Stimulated activated CD4-positive, alpha-beta T cell treated with anti-CD3 and anti-CD28 coated beads, TNF-alpha, amount 100 ng/mL, for 4 hours (primary cell): ENCODE results near the gene RFXAP.

Source experiments
- DNase-seq, 3 experiments: peaks; one replicate each; pipeline ENCODE4 v3.0.0-alpha.2; 2020; ENCODE audit warnings: low read depth in 3 of 3

Gene RFXAP

GRCh38 chr13:36817996-36818803 lies 822 bp upstream of the RFXAP start:
- DNase-seq: no peak

- no peak for DNase-seq
Observed at GRCh38 chr13:36819739-36820090, 693 bp downstream of the RFXAP start.

- no peak for DNase-seq
Observed at GRCh38 chr13:36820222-36820621, 1.2 kb downstream of the RFXAP start.

- DNase-seq: no peak
Observed at GRCh38 chr13:36822785-36823184, 3.8 kb downstream of the RFXAP start.

- no peak for DNase-seq
Observed at GRCh38 chr13:36829753-36830152, 10.7 kb downstream of the RFXAP start.

GRCh38 chr13:36831291-36831690 lies 12.3 kb downstream of the RFXAP start:
- DNase-seq: no peak

GRCh38 chr13:36834299-36834698 lies 15.3 kb downstream of the RFXAP start:
- no peak for DNase-seq

- DNase-seq: no peak
Observed at GRCh38 chr13:36837354-36838092, 18.5 kb downstream of the RFXAP start.

GRCh38 chr13:36839281-36839680 lies 20.3 kb downstream of the RFXAP start:
- DNase-seq: no peak

- no peak for DNase-seq
Observed at GRCh38 chr13:36839981-36840380, 21.0 kb downstream of the RFXAP start.

- DNase-seq: no peak
Observed at GRCh38 chr13:36840718-36841250, 21.8 kb downstream of the RFXAP start.

GRCh38 chr13:36841391-36841790 lies 22.4 kb downstream of the RFXAP start:
- no peak for DNase-seq

- no peak for DNase-seq
Observed at GRCh38 chr13:36847606-36848005, 28.6 kb downstream of the RFXAP start.

- no peak for DNase-seq
Observed at GRCh38 chr13:36848199-36848982, 29.4 kb downstream of the RFXAP start.

- no peak for DNase-seq
Observed at GRCh38 chr13:36850790-36851438, 31.9 kb downstream of the RFXAP start.

GRCh38 chr13:36857253-36857652 lies 38.2 kb downstream of the RFXAP start:
- no peak for DNase-seq

GRCh38 chr13:36858290-36858689 lies 39.3 kb downstream of the RFXAP start:
- DNase-seq: no peak

GRCh38 chr13:36859259-36859658 lies 40.2 kb downstream of the RFXAP start:
- no peak for DNase-seq

- no peak for DNase-seq
Observed at GRCh38 chr13:36862002-36862685, 43.1 kb downstream of the RFXAP start.

GRCh38 chr13:36862722-36863121 lies 43.7 kb downstream of the RFXAP start:
- DNase-seq: no peak

- DNase-seq: no peak
Observed at GRCh38 chr13:36865265-36865664, 46.2 kb downstream of the RFXAP start.
